Measurements from ENCODE around the gene MAD1L1.

The MAD1L1 gene

DNA sequence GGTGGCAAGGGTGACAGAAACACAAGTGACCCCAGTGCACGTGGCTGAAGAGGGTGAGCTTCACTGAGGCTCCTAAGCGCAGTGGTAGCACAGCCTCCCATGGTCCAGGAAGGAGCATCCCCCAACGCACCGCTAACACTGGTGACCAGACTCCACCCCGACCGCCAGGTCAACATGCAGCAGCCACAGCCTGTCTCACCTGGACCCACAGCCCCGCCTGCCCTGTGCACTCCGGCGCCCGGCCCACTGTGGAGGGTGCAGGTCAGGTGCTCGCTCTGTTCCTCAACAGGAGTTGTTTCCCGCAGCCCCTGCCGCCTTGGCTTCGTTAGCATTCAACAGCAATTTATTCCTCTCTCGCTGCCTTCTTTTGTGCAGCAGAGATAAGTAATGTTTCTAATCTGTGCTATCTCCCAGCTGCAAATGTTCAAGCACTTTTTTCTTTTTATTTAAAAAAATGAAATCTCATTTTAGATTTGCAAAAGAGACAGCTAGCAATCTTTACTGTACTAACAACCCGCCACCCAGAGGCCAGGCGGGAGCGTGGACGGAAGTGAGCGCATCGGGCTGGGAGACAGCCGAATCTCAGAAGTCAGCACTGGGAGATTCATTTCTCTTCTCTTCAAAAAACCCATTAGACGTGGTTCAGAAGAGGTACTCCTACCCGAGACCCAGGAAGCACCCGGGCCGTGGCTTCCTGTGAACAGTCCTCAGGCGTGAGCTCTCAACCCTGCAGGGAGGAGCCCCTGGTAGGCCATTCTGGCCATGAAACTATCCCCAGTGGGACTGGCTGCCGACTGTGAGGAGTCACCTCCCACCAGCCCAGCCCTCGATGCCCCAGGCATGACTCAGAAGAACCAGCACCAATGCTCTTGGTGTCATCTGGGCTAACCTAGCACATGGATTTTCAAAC lies 133.4 kb downstream of the MAD1L1 start:
- DNase-seq, result peak; percentile 44

GRCh38 chr7:2098496-2098895 lies 134.2 kb downstream of the MAD1L1 start:
- DNase-seq, result no peak

DNA sequence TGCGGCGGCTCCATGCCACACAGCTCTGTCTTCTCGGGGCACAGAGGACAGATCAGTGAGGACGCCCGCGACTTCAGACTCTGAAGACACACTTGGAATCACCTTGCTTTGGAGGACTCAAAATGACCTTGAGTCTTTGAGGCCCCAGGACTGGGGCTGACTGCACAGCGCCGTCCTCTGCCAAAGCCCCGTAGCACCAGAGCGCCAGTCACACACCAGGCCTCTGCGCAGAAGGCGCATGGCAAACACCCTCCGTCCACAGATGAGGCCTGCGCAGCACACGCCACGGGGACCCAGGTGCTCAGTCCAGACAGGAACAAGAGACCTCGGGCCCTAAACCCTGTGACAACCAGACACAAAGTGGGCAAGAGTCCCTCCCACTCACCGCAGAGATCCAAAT lies 134.7 kb downstream of the MAD1L1 start:
- DNase-seq, result no peak

DNA sequence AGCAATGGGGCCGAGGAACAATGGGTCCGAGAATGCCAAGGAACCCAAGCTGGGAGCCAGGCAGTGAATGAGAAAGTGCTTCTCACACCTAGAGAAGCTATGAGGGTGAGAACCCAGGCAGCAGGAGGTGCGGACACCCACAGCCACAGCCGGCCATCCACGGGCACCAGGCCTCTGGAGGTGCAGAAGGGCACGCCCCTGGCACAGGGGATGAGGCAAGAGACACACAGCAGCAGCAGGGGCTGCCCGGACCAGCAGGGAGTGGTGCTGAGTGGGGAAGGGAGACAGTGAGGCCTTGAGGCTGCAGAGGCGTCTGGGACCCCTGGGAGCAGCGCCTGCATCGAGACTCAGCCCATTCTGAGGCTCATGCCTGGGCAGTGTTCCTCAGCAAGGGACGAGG lies 135.3 kb downstream of the MAD1L1 start:
- no peak for DNase-seq

DNA sequence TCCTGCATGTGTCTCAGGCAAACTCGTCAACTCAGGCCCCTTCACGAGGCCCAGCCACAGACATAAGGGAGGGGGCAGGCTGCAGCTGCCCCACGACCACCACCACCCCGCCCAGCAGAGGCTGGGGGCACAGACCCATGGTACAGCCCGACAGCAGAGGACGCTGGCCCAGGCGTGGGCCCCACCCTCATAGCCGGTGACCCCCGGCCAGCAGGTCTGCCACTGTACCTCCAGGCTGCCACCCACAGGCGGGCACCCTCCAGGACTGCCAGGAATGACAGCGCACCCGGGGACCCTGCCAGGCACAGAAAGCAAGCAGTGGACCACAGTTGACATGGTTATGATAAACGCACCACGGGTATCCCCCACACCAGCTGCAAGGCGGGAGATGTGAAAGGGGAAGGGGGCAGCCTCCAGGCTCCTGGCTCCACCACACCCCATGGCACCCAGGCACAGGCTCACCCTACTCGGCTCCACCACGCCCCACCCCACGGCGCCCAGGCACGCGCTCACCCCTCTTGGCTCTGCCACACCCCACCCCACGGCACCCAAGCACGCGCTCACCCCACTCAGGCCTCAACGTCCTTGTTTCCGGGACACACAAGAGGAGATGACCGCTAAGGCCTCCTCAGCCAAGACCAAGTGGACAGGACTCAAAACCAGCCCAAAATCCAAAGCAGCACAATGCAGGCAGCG lies 135.9 kb downstream of the MAD1L1 start:
- DNase-seq, result no peak

- no peak for DNase-seq
These were observed 137.3 kb downstream of the MAD1L1 start for GRCh38 chr7:2095436-2095835.

- no peak for DNase-seq
These were observed 138.2 kb downstream of the MAD1L1 start for GRCh38 chr7:2094454-2095045.

GRCh38 chr7:2093843-2094220 lies 138.9 kb downstream of the MAD1L1 start:
- DNase-seq, result no peak

GRCh38 chr7:2093215-2093842 lies 139.4 kb downstream of the MAD1L1 start:
- DNase-seq, result no peak

DNA sequence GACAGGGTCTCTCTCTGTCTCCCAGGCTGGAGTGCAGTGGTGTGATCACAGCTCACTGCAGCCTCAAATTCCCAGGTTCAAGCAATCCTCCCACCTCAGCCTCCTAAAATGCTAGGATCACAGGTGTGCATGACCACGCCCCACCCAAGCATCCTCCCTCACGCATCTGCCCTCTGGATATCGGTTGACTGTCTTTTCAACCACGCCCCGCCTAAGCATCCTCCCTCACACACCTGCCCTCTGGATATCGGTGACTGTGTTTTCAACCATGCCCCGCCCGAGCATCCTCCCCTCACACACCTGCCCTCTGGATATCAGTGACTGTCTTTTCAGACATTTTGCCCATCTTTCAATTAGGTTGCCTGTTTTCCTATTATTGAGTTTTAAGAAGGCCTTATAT lies 140.5 kb downstream of the MAD1L1 start:
- DNase-seq, result no peak

GRCh38 chr7:2090526-2091520 lies 141.9 kb downstream of the MAD1L1 start:
- no peak for DNase-seq

DNA sequence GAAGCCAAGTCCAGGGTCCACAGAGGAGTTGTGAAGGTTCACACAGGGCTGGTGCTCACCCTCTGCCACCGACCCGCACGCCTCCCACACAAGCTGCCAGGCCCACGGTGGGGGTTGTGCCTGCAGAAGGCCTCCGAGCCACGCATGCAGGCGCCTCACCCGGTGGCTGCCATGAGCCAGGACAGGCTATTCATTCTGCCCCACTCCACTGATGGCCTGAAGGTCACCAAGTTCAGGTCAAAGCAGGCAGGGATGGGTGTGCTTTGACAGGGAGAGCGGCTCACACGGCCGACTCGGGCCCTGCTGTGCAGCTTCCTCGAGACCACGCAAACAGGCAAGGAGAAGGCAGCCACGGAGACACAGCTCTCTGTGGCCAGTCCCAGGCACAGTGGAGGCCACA lies 143.9 kb downstream of the MAD1L1 start:
- no peak for DNase-seq

GRCh38 chr7:2087744-2088143 lies 145.0 kb downstream of the MAD1L1 start:
- no peak for DNase-seq

GRCh38 chr7:2086229-2086628 lies 146.5 kb downstream of the MAD1L1 start:
- no peak for DNase-seq

GRCh38 chr7:2085804-2086203 lies 146.9 kb downstream of the MAD1L1 start:
- DNase-seq, result no peak

DNA sequence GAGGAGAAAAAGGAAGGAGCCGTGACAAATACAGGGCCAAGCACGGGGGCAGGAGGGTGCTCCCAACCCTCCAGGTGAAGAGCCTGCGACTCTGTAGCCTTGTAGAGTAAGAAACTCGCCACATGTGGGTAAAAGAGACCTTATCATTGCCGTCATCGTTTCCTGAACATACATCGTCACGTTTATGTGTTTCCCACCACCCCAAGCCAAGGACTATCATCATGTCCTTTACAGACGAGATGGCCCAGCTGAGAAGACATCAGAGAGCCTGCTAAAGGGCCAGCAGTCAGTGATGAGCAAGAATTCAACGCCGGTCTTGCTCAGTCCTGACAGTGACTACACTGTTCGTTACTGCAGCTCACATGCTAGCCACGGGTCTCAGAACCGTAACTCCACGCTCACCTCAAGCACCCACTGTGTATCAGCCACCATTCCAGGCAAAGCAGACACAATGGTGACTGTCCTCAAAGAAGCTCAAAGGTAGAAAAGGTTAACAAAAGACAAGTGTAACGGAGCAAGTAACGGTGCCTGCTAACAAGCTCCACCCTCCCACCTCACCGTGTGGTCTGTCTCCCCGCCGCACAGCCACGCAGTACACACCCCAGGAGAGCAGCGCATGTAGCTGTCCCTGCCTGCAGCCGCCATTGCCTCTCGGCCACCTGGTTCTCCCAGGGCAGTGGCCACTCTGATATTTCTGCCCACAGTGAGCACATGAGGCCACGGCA lies 147.8 kb downstream of the MAD1L1 start:
- no peak for DNase-seq

- no peak for DNase-seq
These were observed 148.4 kb downstream of the MAD1L1 start for GRCh38 chr7:2084331-2084730.

- no peak for DNase-seq
These were observed 149.4 kb downstream of the MAD1L1 start for GRCh38 chr7:2083362-2083761.

DNA sequence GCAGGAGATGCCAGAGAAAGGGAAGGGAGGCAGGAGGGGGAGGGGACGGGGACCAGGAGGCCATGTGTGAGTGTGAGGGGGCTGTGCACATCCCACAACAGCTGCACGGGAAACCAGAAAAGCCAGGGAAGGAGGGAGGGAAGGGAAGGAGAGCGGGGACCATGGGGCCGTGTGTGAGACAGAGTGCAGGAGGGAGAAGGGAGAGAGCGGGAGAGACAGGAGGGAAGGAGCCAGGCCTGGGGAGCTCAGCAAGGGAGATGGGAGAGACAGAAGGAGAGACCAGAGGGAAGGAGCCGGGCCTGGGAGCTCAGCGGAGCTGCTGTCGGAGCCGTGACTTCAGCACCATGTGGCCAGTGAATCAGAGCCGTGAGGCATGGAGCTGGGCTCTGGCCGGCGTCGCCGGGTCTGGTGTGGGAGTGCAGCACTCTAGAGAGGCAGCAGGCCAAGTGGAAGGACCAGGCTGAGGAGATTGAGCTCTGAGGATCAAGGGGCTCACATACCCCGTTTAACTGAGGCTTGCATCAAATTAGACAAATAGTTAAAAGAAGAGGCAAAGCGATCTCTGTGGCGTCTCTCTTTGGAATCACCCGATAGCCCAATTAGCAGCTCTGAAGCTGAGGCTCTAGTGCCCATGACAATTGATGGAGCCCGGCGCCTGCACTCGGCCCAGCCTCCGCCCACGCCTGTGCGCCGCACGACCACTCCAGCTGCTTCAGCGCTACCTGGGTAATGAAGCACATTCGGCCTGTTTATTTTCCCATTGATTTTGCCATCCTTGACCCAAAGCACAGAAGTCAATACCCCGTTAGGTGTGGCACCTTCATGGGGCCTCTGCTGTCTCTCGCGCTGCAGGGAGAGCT lies 150.4 kb downstream of the MAD1L1 start:
- DNase-seq, result peak; percentile 56

GRCh38 chr7:2081526-2082135 lies 151.1 kb downstream of the MAD1L1 start:
- DNase-seq, result no peak

Measured in NCI-H510A treated with DMSO at 0.1 percent for 48 hours (cell line).